Esophagus muscularis mucosa (tissue), 4 donors: ENCODE measurements around the gene FOXK1. TPM values are rescaled to one million over a fixed set of nuclear protein-coding genes. Genes with fewer than 3 reads are reported as not detected.

ENCODE experiments used
- DNase-seq: peaks from one replicate; pipeline ENCODE4 v3.0.0-alpha.2; 2017; ENCODE audit errors: extremely low spot score
- H3K27ac ChIP-seq, 4 donors: fragments of 200-600 bp; sonication (generic); replicated peaks in 1 of 4; 1 replicate in 3 of 4; 2 replicates in 1 of 4; pipeline ENCODE4 v1.5.1; 2016 to 2019; ENCODE audit warnings: mild to moderate bottlenecking in 1 of 4
- H3K27me3 ChIP-seq, 4 donors: fragments of 200-600 bp; sonication (generic); one replicate each; pipeline versions ENCODE4 v1.5.1 to v1.6.0; 2016 to 2019
- H3K36me3 ChIP-seq, 4 donors: fragments of 200-600 bp; sonication (generic); one replicate each; pipeline ENCODE4 v1.5.1; 2016 to 2019
- H3K4me1 ChIP-seq, 4 donors: fragments of 200-600 bp; sonication (generic); one replicate each; pipeline ENCODE4 v1.5.1; 2016 to 2019
- H3K4me3 ChIP-seq, 4 donors: fragments of 200-600 bp; sonication (generic); 1 replicate in 2 of 4; 2 replicates in 2 of 4; pipeline ENCODE4 v1.5.1; 2016 to 2019; ENCODE audit warnings: mild to moderate bottlenecking in 4 of 4, moderate library complexity in 1 of 4
- H3K9me3 ChIP-seq, 4 donors: fragments of 200-600 bp; sonication (generic); 1 replicate in 3 of 4; 2 replicates in 1 of 4; pipeline ENCODE4 v1.5.1; 2016 to 2019
- EP300 ChIP-seq: sonication (generic); formaldehyde crosslinking; IDR thresholded peaks from one replicate; pipeline ENCODE4 v1.6.1; 2017; ENCODE audit warnings: antibody characterized with exemption
- POLR2A ChIP-seq: fragments of 450-650 bp; IDR thresholded peaks from one replicate; pipeline ENCODE4 v1.6.1; 2017; ENCODE audit warnings: antibody characterized with exemption, moderate library complexity, mild to moderate bottlenecking, low read depth
- POLR2AphosphoS5 ChIP-seq, 2 donors: sonication (generic); formaldehyde crosslinking; IDR thresholded peaks; one replicate each; pipeline ENCODE4 v1.6.1; 2017; ENCODE audit warnings: antibody characterized with exemption in 2 of 2
- WGBS: methylation state at CpG from one replicate; pipeline ENCODE4 v1.1.5; 2018; 5-methylcytosine and 5-hydroxymethylcytosine counted together
- intact Hi-C: fragments of 100-400 bp; cut with DNase I; formaldehyde crosslinking; loops from one replicate; pipeline ENCODE4 v1.15.1; 2023
- total RNA-seq, 4 donors: library from RNA; depleted of rRNA; stranded (reverse); fragments of >200 nt; gene quantifications; one replicate each; pipeline versions ENCODE4 v1.1.0 to v1.2.1, GENCODE V29; 2016
- TF ChIP-seq, protein P1 (sequence below), 3 experiments: fragments of 200-600 bp in 2 of 3; fragments of 450-650 bp in 1 of 3; sonication (generic) in 2 of 3; IDR thresholded peaks; one replicate each; pipeline ENCODE4 v1.5.1; 2017 to 2019; ENCODE audit warnings: antibody characterized with exemption in 3 of 3, mild to moderate bottlenecking in 2 of 3, moderate library complexity in 1 of 3

Gene FOXK1
- total RNA-seq, 4 donors from 2014 or later, result 23.4 to 46.1 (median 36.3) TPM

DNA sequence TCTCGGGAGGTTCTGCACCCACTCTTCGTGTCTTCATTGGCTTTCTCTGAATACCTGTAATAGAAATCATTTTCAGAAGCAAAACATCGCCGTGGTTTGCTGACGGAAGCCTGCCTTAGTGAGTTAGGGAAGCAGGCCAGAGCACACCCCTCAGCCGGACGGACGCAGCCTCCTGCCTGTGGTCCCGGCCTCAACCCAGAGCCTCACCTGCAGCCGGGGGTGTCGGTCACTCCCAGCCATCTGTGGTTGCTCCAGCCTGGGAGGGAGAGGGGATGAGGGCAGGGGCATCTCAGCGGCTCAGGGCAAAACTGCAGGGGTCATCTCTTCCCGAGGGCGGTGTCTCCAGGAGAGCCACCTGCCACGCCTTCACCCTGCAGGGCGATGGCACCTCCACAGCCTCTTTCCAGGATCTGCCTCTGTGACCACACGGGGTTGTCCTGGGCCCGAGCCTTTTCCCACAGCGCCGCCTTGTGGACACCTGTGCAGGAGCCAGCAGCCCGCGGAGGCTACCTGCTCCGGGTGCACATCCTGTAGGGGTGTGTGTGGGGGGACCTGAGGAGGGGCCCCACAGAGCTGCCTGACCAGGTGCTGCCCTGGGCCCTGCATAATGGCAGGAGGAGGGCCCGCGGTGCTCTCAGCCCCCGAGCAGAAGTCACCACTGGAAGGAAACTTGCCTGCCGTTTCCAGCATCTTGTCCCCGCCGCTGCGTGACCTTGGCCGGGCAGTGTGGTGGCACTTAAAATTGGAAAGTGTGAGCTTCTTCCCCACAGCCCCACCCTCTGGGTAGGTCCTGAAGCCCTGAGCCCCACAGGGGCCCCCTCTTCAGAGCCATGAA is 71.7 kb downstream of the FOXK1 start:
- WGBS, result 53% methylated on average over 17 of the region's 31 CpGs
- peaks cover 18 to 40% (median 32%) of the 10 kb centered on the region in 4 donors for H3K4me1 ChIP-seq
- H3K27ac ChIP-seq, result peak overlapping the region; percentile 28 to 70 (median 46)
- intact Hi-C loops, result loop anchor here (2.0 to 5.0 kb wide), 2 partner anchors 71 to 112 kb away; partner anchors contain the start of gene FOXK1
- TF ChIP-seq, protein P1, sequence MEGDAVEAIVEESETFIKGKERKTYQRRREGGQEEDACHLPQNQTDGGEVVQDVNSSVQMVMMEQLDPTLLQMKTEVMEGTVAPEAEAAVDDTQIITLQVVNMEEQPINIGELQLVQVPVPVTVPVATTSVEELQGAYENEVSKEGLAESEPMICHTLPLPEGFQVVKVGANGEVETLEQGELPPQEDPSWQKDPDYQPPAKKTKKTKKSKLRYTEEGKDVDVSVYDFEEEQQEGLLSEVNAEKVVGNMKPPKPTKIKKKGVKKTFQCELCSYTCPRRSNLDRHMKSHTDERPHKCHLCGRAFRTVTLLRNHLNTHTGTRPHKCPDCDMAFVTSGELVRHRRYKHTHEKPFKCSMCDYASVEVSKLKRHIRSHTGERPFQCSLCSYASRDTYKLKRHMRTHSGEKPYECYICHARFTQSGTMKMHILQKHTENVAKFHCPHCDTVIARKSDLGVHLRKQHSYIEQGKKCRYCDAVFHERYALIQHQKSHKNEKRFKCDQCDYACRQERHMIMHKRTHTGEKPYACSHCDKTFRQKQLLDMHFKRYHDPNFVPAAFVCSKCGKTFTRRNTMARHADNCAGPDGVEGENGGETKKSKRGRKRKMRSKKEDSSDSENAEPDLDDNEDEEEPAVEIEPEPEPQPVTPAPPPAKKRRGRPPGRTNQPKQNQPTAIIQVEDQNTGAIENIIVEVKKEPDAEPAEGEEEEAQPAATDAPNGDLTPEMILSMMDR (IDR thresholded peaks at IDR 0.05), result peak; percentile 87 to 94 (median 93)
- TF ChIP-seq POLR2A (no peak), POLR2AphosphoS5 (IDR thresholded peaks at IDR 0.05) (peak; percentile 35 to 63), EP300 (no peak)
- H3K4me3 ChIP-seq, result no peak overlapping the region
- peaks cover 34 to 84% (median 51%) of the 10 kb centered on the region in 4 donors for H3K36me3 ChIP-seq
- H3K27me3 ChIP-seq, result no peaks in the 10 kb centered on the region
- H3K9me3 ChIP-seq, result no peaks in the 10 kb centered on the region
- DNase-seq, result no peak

DNA sequence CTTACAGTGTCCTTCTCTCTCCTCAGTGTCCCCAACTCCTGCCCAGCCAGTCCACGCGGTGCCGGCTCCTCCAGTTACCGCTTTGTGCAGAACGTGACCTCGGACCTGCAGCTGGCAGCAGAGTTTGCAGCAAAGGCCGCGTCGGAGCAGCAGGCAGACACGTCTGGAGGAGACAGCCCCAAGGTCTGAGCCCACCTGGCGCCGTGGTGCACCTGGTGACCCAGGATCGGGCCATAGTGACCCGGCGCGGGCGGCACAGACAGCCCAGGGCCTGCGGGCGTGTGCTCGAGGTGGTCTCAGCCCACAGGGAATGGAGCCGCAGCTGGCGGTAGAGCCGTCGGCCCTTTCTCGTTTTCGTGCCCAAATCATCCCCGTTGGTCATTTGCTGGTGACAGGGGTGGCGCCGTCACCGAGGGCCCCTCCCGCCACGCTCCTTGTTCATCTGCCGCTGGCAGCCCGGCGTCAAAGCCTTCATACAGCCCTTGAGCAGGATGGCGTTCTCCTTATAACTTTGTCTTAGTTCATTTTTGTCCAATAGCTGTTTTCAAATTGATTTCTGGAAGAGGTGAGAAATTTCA is 72.4 kb downstream of the FOXK1 start:
- TF ChIP-seq EP300 (no peak), POLR2A (no peak), POLR2AphosphoS5 (IDR thresholded peaks at IDR 0.05) (no peak)
- TF ChIP-seq, protein P1 (IDR thresholded peaks at IDR 0.05), result no peak
- intact Hi-C loops, result loop anchor here (5.0 kb wide), 1 partner anchor 112 kb away; no protein-coding TSS in a partner anchor
- 93% methylated on average over 32 of the region's 36 CpGs for WGBS
- Histone ChIP-seq H3K27ac (peak overlapping the region in 2 of 4 donors; percentile 25 to 70), H3K36me3 (peaks cover 41 to 84% (median 58%) of the 10 kb centered on the region in 4 donors), H3K27me3 (no peaks in the 10 kb centered on the region), H3K4me3 (no peak overlapping the region), H3K4me1 (peaks cover 14 to 33% (median 25%) of the 10 kb centered on the region in 4 donors), H3K9me3 (no peaks in the 10 kb centered on the region)
- DNase-seq, result no peak

DNA sequence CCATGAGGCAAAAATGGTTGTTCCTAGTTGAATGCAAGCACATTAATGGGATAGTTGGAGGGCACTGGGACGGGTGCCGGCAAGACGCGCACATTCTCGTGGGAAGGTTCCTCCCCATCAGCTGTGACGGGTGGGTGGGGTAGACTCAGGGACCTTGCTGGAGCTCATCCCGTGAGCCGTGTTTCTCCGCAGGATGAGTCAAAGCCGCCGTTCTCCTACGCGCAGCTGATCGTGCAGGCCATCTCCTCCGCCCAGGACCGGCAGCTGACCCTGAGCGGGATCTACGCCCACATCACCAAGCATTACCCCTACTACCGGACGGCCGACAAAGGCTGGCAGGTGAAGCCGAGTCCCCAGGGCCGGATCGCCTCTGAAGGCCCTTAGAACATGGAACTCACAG is 73.0 kb downstream of the FOXK1 start:
- no peak for DNase-seq
- 87% methylated on average over 24 of the region's 24 CpGs for WGBS
- intact Hi-C loops, result no loop called here
- H3K36me3 ChIP-seq, result peaks cover 43 to 84% (median 63%) of the 10 kb centered on the region in 4 donors
- H3K9me3 ChIP-seq, result no peaks in the 10 kb centered on the region
- no peak overlapping the region for H3K4me3 ChIP-seq
- peaks cover 14 to 28% (median 22%) of the 10 kb centered on the region in 4 donors for H3K4me1 ChIP-seq
- TF ChIP-seq EP300 (no peak), POLR2A (no peak), POLR2AphosphoS5 (IDR thresholded peaks at IDR 0.05) (no peak)
- TF ChIP-seq, protein P1 (IDR thresholded peaks at IDR 0.05), result no peak
- no peak overlapping the region for H3K27ac ChIP-seq
- H3K27me3 ChIP-seq, result no peaks in the 10 kb centered on the region

DNA sequence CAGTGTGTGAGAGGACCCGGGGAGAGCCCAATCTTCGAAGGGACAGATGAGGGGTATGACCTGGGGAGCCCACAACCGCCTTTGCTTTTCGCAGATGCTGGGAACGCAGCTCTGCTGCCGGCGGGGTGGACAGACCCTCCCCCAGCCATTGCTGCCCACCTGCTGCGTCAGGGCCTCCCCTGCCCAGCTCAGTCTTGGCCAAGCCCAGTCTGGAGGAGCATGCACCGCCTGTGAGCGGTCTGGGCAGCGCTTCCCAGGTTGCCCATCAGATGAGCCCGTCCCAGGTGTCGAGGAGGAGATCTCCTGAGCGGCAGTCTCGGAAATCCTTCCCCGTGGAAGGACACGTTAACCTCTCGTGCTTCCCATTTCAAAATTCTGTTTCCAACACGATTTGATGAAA is 76.0 kb downstream of the FOXK1 start:
- peaks cover 12 to 16% (median 16%) of the 10 kb centered on the region in 4 donors for H3K4me1 ChIP-seq
- no peaks in the 10 kb centered on the region for H3K27me3 ChIP-seq
- 91% methylated on average over 15 of the region's 19 CpGs for WGBS
- DNase-seq, result no peak
- H3K36me3 ChIP-seq, result peaks cover 67 to 91% (median 88%) of the 10 kb centered on the region in 4 donors
- no peak overlapping the region for H3K4me3 ChIP-seq
- H3K27ac ChIP-seq, result no peak overlapping the region
- intact Hi-C loops, result no loop called here
- H3K9me3 ChIP-seq, result no peaks in the 10 kb centered on the region
- no peak for TF ChIP-seq POLR2A
- TF ChIP-seq POLR2AphosphoS5 (IDR thresholded peaks at IDR 0.05), result no peak
- TF ChIP-seq EP300, result no peak
- TF ChIP-seq, protein P1 (IDR thresholded peaks at IDR 0.05), result no peak
